PC-3 (cell line): ENCODE results near the gene MUC20. TPM values are rescaled to one million over a fixed set of nuclear protein-coding genes. Genes with fewer than 3 reads are reported as not detected.

Experiments
- ATAC-seq: fragments of 200-7000 bp; cut with Tn5 transposase; 2 replicates; pipeline ENCODE4 v1.9.1; 2020; ENCODE audit warnings: mild to moderate bottlenecking, moderate library complexity
- BruUV-seq: library from RNA; stranded (reverse); fragments of 400-500 nt; replicated peaks from 2 replicates; lab custom pipeline; 2021; lab: Mats Ljungman, UMichigan
- CTCF ChIA-PET: fragments of 300-600 bp; sonication (Branson Sonifier 250); formaldehyde crosslinking; loops from one replicate; lab custom pipeline; 2022; ENCODE audit warnings: antibody characterized with exemption; lab: Charles Lee
- POLR2A ChIA-PET: fragments of 300-600 bp; sonication (Branson Sonifier 250); formaldehyde crosslinking; loops from one replicate; lab custom pipeline; 2022; ENCODE audit warnings: antibody characterized with exemption; ENCODE audit not compliant: unreplicated experiment; lab: Charles Lee
- DNase-seq: peaks from one replicate; pipeline ENCODE4 v3.0.0-alpha.2; 2015
- H2AFZ ChIP-seq: fragments of 300-600 bp; sonication (generic); 2 replicates; pipeline ENCODE4 v1.6.0; 2016; ENCODE audit warnings: antibody characterized with exemption, low read length
- H3F3A ChIP-seq: fragments of 300-600 bp; sonication (generic); one replicate; pipeline ENCODE4 v1.6.0; 2017; ENCODE audit warnings: antibody characterized with exemption, low read length, control low read depth, mild to moderate bottlenecking; ENCODE audit not compliant: unreplicated experiment
- H3K27ac ChIP-seq: fragments of 300-600 bp; sonication (generic); 2 replicates; pipeline ENCODE4 v1.5.1; 2016; ENCODE audit warnings: mild to moderate bottlenecking, low read length
- H3K27me3 ChIP-seq: fragments of 300-600 bp; sonication (generic); 2 replicates; pipeline ENCODE4 v1.6.1; 2016; ENCODE audit warnings: low read length, mixed read lengths
- H3K36me3 ChIP-seq: fragments of 300-600 bp; sonication (generic); 2 replicates; pipeline ENCODE4 v1.6.1; 2016; ENCODE audit warnings: low read depth, mixed run types, low read length, mixed read lengths
- H3K4me1 ChIP-seq: fragments of 300-600 bp; sonication (generic); 2 replicates; pipeline ENCODE4 v1.5.1; 2016; ENCODE audit warnings: low read length; ENCODE audit not compliant: insufficient read depth
- H3K4me2 ChIP-seq: fragments of 300-600 bp; sonication (generic); 2 replicates; pipeline ENCODE4 v1.6.0; 2016; ENCODE audit warnings: low read length
- H3K4me3 ChIP-seq: fragments of 300-600 bp; sonication (generic); 2 replicates; pipeline ENCODE4 v1.5.1; 2016; ENCODE audit warnings: mild to moderate bottlenecking, low read length, mixed read lengths
- H3K79me2 ChIP-seq: fragments of 300-600 bp; sonication (generic); 2 replicates; pipeline ENCODE4 v1.6.1; 2017; ENCODE audit warnings: low read length, mixed read lengths
- H3K9ac ChIP-seq: fragments of 300-600 bp; sonication (generic); 2 replicates; pipeline ENCODE4 v1.6.0; 2016; ENCODE audit warnings: mild to moderate bottlenecking, low read length
- H3K9me2 ChIP-seq: fragments of 300-600 bp; sonication (generic); replicated peaks from 2 replicates; pipeline ENCODE4 v1.6.1; 2016; ENCODE audit warnings: mixed run types, low read length, mixed read lengths
- H3K9me3 ChIP-seq: fragments of 300-600 bp; sonication (generic); 2 replicates; pipeline ENCODE4 v1.6.1; 2016; ENCODE audit warnings: low read length, mixed read lengths
- H4K20me1 ChIP-seq: fragments of 300-600 bp; sonication (generic); 2 replicates; pipeline ENCODE4 v1.6.1; 2016; ENCODE audit warnings: low read length, mixed read lengths
- EZH2 ChIP-seq: fragments of 300-600 bp; sonication (generic); IDR thresholded peaks from one replicate; pipeline ENCODE4 v1.6.1; 2017; ENCODE audit warnings: antibody characterized with exemption, mild to moderate bottlenecking, low read length; ENCODE audit not compliant: unreplicated experiment
- EZH2phosphoT487 ChIP-seq: fragments of 300-600 bp; sonication (generic); IDR thresholded peaks from 2 replicates; pipeline ENCODE4 v1.6.1; 2018; ENCODE audit warnings: mild to moderate bottlenecking, antibody characterized with exemption, low read length, borderline replicate concordance
- intact Hi-C: fragments of 100-400 bp; cut with micrococcal nuclease; formaldehyde crosslinking; loops from 2 replicates; pipeline ENCODE4 v1.9.0; 2023
- total RNA-seq: library from RNA; depleted of rRNA; stranded (reverse); fragments of >200 nt; gene quantifications from 2 replicates; pipeline ENCODE4 v1.2.3, GENCODE V29; 2014
- TF ChIP-seq, protein P1 (sequence below): fragments of 300-600 bp; sonication (generic); conservative IDR thresholded peaks from 2 replicates; pipeline ENCODE4 v1.5.1; 2017; ENCODE audit warnings: antibody characterized with exemption, low read depth, mild to moderate bottlenecking, low read length

Gene MUC20
- total RNA-seq, 1 experiment from 2014 or later = 0.69 TPM

- intact Hi-C loops = no loop called here
- DNase-seq (no peak), ATAC-seq (no peak)
- no peaks in the 10 kb centered on the region for H4K20me1 ChIP-seq
- peaks cover 4% of the 10 kb centered on the region; the same call in 1 of the 2 replicates for H3K27me3 ChIP-seq
- no peaks in the 10 kb centered on the region for H3K79me2 ChIP-seq
- H3K4me2 ChIP-seq = no peak overlapping the region
- BruUV-seq = no TSS peak
- TF ChIP-seq, protein P1, sequence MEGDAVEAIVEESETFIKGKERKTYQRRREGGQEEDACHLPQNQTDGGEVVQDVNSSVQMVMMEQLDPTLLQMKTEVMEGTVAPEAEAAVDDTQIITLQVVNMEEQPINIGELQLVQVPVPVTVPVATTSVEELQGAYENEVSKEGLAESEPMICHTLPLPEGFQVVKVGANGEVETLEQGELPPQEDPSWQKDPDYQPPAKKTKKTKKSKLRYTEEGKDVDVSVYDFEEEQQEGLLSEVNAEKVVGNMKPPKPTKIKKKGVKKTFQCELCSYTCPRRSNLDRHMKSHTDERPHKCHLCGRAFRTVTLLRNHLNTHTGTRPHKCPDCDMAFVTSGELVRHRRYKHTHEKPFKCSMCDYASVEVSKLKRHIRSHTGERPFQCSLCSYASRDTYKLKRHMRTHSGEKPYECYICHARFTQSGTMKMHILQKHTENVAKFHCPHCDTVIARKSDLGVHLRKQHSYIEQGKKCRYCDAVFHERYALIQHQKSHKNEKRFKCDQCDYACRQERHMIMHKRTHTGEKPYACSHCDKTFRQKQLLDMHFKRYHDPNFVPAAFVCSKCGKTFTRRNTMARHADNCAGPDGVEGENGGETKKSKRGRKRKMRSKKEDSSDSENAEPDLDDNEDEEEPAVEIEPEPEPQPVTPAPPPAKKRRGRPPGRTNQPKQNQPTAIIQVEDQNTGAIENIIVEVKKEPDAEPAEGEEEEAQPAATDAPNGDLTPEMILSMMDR = no peak
- TF ChIP-seq EZH2phosphoT487 (no peak), EZH2 (no peak)
- H3K4me1 ChIP-seq = no peaks in the 10 kb centered on the region
- H3K9me2 ChIP-seq = no peaks in the 10 kb centered on the region
- no peaks in the 10 kb centered on the region for H3K9me3 ChIP-seq
- H2AFZ ChIP-seq = no peak overlapping the region
- no peak overlapping the region for H3K9ac ChIP-seq
- no peaks in the 10 kb centered on the region for H3F3A ChIP-seq
- no peaks in the 10 kb centered on the region for H3K36me3 ChIP-seq
- H3K27ac ChIP-seq = no peak overlapping the region
- ChIA-PET POLR2A (no interaction called here), CTCF (no interaction called here)
- H3K4me3 ChIP-seq = no peak overlapping the region
Measured at GRCh38 chr3:195738274-195739044, 17.7 kb downstream of the MUC20 start.

DNA sequence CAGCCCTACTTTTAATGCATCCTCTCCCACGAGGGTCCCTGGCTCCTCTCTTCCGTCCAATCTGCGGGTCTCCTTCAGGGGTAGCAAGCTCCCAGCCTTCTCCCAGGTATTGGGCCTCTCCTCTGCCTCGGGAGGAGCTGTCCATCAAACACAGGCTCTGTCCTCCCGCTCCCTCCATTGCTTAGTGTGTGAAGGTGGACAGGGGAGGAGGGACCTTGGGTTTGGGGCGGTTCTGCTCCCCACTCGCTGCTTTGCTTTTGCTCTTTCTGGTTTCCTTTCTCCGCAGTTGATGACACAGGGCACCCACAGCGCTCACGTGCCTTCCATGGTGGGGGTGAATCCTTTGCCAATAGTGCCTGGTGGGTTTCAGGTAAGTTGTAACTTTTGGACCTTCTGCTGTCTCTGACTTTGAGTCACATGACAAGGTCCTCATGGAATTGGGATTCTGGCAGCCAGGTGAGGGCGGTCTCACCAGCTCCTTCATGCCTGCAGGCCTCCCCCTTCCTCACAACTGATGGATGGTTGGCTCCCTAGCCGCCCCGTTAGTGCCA is 18.9 kb downstream of the MUC20 start:
- BruUV-seq = no TSS peak
- intact Hi-C loops = no loop called here

More for the DNA sequence above, 18.9 kb downstream of the MUC20 start:
- H3K36me3 ChIP-seq = no peaks in the 10 kb centered on the region
- no peak for ATAC-seq
- H3K4me1 ChIP-seq = no peaks in the 10 kb centered on the region
- no peak overlapping the region for H3K27ac ChIP-seq
- TF ChIP-seq, protein P1 = no peak
- TF ChIP-seq EZH2phosphoT487 = no peak
- H3K4me3 ChIP-seq = no peak overlapping the region
- no peaks in the 10 kb centered on the region for H4K20me1 ChIP-seq
- H2AFZ ChIP-seq = no peak overlapping the region
- H3K79me2 ChIP-seq = no peaks in the 10 kb centered on the region
- H3K27me3 ChIP-seq = peaks cover 7% of the 10 kb centered on the region; the same call in 1 of the 2 replicates
- DNase-seq = no peak
- POLR2A ChIA-PET = no interaction called here
- CTCF ChIA-PET = no interaction called here
- H3K9me2 ChIP-seq = no peaks in the 10 kb centered on the region
- H3K9ac ChIP-seq = no peak overlapping the region
- H3K4me2 ChIP-seq = no peak overlapping the region
- no peaks in the 10 kb centered on the region for H3F3A ChIP-seq
- H3K9me3 ChIP-seq = no peaks in the 10 kb centered on the region
